ENCODE results near the gene NEB. TPM values are rescaled to one million over a fixed set of nuclear protein-coding genes. Genes with fewer than 3 reads are reported as not detected.

NEB gene
- polyA plus RNA-seq, 1 of the 3 experiments (the other 2 are of a cell fraction) = 0.02 TPM

GRCh38 chr2:151766437-151767153 is 32.3 kb upstream of the NEB start:
- Histone ChIP-seq H3K9me3 (no peaks in the 10 kb centered on the region), H3K27me3 (ENCODE audit: insufficient read depth) (no peaks in the 10 kb centered on the region), H3K36me3 (replicated peaks in 1 of 2; ENCODE audit: control insufficient read depth in 1 of 2, insufficient read depth in 2 of 2, low read length in 1 of 2) (no peaks in the 10 kb centered on the region), H3F3A (replicated peaks; ENCODE audit: insufficient read depth) (no peaks in the 10 kb centered on the region), H3K4me1 (ENCODE audit: control insufficient read depth in 1 of 2, insufficient read depth in 2 of 2, low read depth in 1 of 2, low read length in 1 of 2) (peaks cover 0 to 15% of the 10 kb centered on the region in 2 experiments; a peak in 2 of 4 replicates), H3K79me2 (ENCODE audit: insufficient read depth) (no peaks in the 10 kb centered on the region), H3K27ac (ENCODE audit: low read depth in 2 of 2, low read length in 1 of 2) (no peak overlapping the region), H4K20me1 (ENCODE audit: insufficient read depth) (no peaks in the 10 kb centered on the region), H3K9ac (no peak overlapping the region), H3K9me2 (no peaks in the 10 kb centered on the region), H3K4me2 (no peak overlapping the region), H2AFZ (ENCODE audit: low read depth) (no peak overlapping the region), H3K4me3 (ENCODE audit: low read depth in 2 of 2, low read length in 1 of 2) (no peak overlapping the region)
- ChIA-PET CTCF (interaction anchor here (1.3 kb wide), 1 partner anchor 181 kb away, joined by 4 read pairs; no protein-coding TSS in a partner anchor), POLR2A (no interaction called here)
- TF ChIP-seq RCOR1 (IDR thresholded peaks at IDR 0.05; ENCODE audit: low read length) = no peak
- no peak for TF ChIP-seq MAX (IDR thresholded peaks at IDR 0.05; ENCODE audit: low read depth)
- TF ChIP-seq SIN3A (IDR thresholded peaks at IDR 0.05; ENCODE audit: borderline replicate concordance, low read depth, low read length) = no peak
- no peak for TF ChIP-seq TCF12 (IDR thresholded peaks at IDR 0.05)
- no peak for TF ChIP-seq GATA2 (CRISPR knock-in tag; IDR thresholded peaks at IDR 0.05)
- TF ChIP-seq EZH2phosphoT487 (IDR thresholded peaks at IDR 0.05; ENCODE audit: borderline replicate concordance, low read depth) = no peak
- no peak for TF ChIP-seq ELF1 (IDR thresholded peaks at IDR 0.05)
- TF ChIP-seq, protein P1, sequence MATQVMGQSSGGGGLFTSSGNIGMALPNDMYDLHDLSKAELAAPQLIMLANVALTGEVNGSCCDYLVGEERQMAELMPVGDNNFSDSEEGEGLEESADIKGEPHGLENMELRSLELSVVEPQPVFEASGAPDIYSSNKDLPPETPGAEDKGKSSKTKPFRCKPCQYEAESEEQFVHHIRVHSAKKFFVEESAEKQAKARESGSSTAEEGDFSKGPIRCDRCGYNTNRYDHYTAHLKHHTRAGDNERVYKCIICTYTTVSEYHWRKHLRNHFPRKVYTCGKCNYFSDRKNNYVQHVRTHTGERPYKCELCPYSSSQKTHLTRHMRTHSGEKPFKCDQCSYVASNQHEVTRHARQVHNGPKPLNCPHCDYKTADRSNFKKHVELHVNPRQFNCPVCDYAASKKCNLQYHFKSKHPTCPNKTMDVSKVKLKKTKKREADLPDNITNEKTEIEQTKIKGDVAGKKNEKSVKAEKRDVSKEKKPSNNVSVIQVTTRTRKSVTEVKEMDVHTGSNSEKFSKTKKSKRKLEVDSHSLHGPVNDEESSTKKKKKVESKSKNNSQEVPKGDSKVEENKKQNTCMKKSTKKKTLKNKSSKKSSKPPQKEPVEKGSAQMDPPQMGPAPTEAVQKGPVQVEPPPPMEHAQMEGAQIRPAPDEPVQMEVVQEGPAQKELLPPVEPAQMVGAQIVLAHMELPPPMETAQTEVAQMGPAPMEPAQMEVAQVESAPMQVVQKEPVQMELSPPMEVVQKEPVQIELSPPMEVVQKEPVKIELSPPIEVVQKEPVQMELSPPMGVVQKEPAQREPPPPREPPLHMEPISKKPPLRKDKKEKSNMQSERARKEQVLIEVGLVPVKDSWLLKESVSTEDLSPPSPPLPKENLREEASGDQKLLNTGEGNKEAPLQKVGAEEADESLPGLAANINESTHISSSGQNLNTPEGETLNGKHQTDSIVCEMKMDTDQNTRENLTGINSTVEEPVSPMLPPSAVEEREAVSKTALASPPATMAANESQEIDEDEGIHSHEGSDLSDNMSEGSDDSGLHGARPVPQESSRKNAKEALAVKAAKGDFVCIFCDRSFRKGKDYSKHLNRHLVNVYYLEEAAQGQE (IDR thresholded peaks at IDR 0.05; ENCODE audit: low read depth, low read length) = no peak
- TF ChIP-seq CTCF (IDR thresholded peaks at IDR 0.05) = no peak
- WGBS (ENCODE audit: low lambda C conversion rate) = 70% methylated on average over 2 of the region's 4 CpGs
- DNase-seq = no peak

Data from SK-N-SH (cell line).